ENCODE measurements around the gene TJP3.

Gene TJP3

DNA sequence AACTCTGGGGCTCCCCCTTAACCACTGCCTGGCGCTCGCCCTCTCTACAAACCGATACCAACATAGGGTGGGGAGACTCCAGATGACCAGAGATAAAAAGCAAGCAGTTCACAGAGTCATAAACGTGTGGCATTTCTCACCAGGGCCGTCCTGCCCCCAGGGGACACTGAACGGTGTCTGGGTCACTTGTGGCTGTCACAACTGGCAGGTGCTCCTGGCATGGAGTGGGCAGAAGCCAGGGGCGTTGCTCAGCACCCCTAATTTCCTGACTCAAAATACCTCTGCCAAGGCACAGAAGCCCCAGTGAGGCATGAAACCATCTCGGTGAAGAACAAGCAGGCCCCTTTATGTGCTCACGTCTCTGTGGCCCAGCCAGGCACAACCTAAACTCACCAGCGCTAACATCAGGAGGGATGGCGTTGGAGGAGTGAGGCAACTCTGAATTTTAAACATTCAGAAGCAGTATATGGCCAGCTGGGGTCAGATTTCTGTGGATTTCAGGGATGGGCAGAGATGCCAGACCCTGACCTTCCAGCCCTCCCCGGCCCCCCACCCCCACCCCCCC is 9.7 kb upstream of the TJP3 start:
- peak overlapping the region; percentile 80 for H3K4me3 ChIP-seq (ENCODE audit: low read length)
- no peak for DNase-seq (ENCODE audit: low read depth)
- TF ChIP-seq CTCF (conservative IDR thresholded peaks at IDR 0.05; ENCODE audit: low read depth, low read length): no peak

DNA sequence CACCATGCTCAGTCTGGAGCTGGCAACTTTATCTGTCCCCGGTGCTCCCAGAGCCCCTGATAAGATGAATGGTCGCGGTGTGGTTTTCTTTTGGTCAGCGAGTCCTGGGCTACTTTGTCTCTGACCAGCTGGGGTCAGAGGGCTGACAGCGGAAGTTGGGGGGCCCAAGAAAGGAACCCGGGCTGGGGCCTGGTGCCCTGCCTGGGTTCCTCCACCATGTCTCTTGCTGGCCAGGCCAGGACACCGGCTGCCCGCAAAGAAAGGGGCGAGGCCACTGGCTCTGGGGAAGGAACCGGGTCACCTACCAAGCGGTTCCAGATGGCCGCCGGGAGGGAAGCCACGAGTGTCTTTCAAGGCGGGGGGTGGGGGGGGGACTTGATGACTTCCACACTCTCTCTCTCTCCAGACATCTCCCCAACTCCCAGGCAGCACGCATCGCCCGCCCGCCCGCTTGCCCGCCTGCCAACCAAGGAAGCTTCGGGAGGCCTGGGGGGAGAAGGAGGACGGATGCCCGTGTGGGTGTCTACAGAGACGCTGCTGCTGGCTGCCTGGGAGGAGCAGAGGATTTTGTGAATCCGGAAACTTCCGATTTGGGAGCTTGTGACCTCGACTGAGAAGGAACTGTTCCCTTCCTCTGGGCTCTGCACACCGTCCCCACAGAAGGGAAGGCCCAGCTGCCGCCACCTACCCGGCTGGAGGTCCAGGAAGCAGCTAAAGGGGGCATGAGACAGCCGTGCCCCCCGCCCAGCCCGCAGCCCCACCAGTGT is 9.0 kb upstream of the TJP3 start:
- H3K4me3 ChIP-seq (ENCODE audit: low read length): peak overlapping the region; percentile 80
- TF ChIP-seq CTCF (conservative IDR thresholded peaks at IDR 0.05; ENCODE audit: low read depth, low read length): no peak
- no peak for DNase-seq (ENCODE audit: low read depth)

DNA sequence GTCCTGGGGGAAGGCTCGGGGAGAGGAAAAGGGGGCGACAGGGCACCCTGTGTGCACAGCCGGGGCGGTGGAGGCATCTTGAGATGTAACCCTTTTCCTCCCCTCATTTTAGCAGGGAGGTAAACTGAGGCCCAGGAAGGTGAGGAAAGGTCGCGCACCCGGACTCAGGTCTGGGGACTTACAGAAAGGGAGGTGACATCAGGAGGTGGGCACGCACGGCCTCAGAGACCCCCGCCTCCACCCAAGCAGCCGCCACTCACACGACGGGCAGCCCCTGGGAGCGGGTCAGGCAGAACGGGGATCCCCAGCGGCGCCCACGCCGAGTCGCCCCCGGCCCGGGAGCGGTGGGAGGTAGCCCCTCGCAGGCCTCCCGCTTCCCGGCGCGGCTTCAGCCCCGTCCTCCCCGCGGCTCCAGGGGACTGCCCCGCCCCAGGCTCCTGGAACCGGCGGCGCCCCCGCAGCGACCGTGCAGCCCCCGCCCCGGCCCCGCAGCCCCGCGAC is 8.4 kb upstream of the TJP3 start:
- no peak for DNase-seq (ENCODE audit: low read depth)
- H3K4me3 ChIP-seq (ENCODE audit: low read length): peak overlapping the region; percentile 80
- no peak for TF ChIP-seq CTCF (conservative IDR thresholded peaks at IDR 0.05; ENCODE audit: low read depth, low read length)

GRCh38 chr19:3700242-3701032 is 7.7 kb upstream of the TJP3 start, which contains the start of gene PIP5K1C:
TSS of gene PIP5K1C (minus strand) at chr19:3700468. CDS start at chr19:3700390, 78 bp downstream.
- peak within 1 kb of the TSS; percentile 80 for H3K4me3 ChIP-seq (ENCODE audit: low read length)
- peak; percentile 70 for TF ChIP-seq CTCF (conservative IDR thresholded peaks at IDR 0.05; ENCODE audit: low read depth, low read length)
- DNase-seq (ENCODE audit: low read depth): no peak

DNA sequence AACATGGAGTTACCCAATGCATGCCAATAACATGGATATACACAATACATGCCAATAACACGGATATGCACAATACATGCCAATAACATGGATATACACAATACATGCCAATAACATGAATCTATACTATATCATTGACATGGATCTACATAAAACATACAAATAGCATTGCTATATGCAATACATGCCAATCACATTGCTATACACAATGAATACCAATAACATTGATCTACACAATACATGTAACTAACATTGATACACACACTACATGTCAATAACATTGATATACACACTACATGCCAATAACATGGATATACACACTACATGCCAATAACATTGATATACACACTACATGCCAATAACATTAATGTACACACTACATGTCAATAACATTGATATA is 7.0 kb upstream of the TJP3 start:
- no peak for TF ChIP-seq CTCF (conservative IDR thresholded peaks at IDR 0.05; ENCODE audit: low read depth, low read length)
- DNase-seq (ENCODE audit: low read depth): no peak
- H3K4me3 ChIP-seq (ENCODE audit: low read length): no peak overlapping the region

DNA sequence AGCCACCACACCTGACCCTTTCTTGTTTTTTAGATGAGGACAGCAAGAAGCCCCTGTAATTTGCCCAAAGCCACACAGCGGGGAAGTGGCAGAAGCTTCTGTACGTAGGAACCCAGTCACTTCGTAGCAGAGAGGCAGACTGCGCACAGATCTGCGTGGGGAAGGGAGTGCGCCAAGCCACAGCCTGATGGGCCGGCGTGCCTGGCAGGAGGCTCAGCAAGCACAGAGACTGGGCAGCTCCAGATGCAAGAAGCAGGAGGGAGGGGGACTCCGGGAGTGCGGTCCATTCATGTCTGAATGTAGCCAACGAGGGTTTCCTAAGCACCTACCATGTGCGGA is 347 bp upstream of the TJP3 start:
- no peak overlapping the region for H3K4me3 ChIP-seq (ENCODE audit: low read length)
- no peak for DNase-seq (ENCODE audit: low read depth)
- no peak for TF ChIP-seq CTCF (conservative IDR thresholded peaks at IDR 0.05; ENCODE audit: low read depth, low read length)

Data from retinal pigment epithelial cell (primary cell).